Neural cell (in vitro differentiated cells): ENCODE data around the gene DIS3L2.

ENCODE experiments used
- CTCF ChIP-seq: fragments of 450-650 bp; IDR thresholded peaks from 2 replicates; pipeline ENCODE4 v1.5.1; 2014; ENCODE audit warnings: antibody characterized with exemption, mild to moderate bottlenecking, moderate library complexity; ENCODE audit not compliant: poor library complexity, severe bottlenecking
- EP300 ChIP-seq: fragments of 450-650 bp; conservative IDR thresholded peaks from 2 replicates; pipeline ENCODE4 v1.6.1; 2014; ENCODE audit warnings: antibody characterized with exemption, mild to moderate bottlenecking, moderate library complexity; ENCODE audit not compliant: poor library complexity, severe bottlenecking
- EZH2 ChIP-seq: fragments of 200-600, 300-800 bp; shearing (Covaris generic), sonication (generic); IDR thresholded peaks from 2 replicates; pipeline ENCODE4 v1.6.1; 2014; ENCODE audit warnings: antibody characterized with exemption, low read length, borderline replicate concordance, mild to moderate bottlenecking; ENCODE audit not compliant: insufficient read depth, poor library complexity, severe bottlenecking
- MXI1 ChIP-seq: fragments of 450-650 bp; conservative IDR thresholded peaks from 2 replicates; pipeline ENCODE4 v1.6.1; 2014; ENCODE audit warnings: antibody characterized with exemption, mild to moderate bottlenecking; ENCODE audit not compliant: poor library complexity, severe bottlenecking
- POLR2AphosphoS5 ChIP-seq: IDR thresholded peaks from 2 replicates; pipeline ENCODE4 v1.6.1; 2012
- RAD21 ChIP-seq: fragments of 450-650 bp; conservative IDR thresholded peaks from 2 replicates; pipeline ENCODE4 v1.6.1; 2014; ENCODE audit warnings: antibody characterized with exemption, mild to moderate bottlenecking, moderate library complexity
- REST ChIP-seq: IDR thresholded peaks from 2 replicates; pipeline ENCODE4 v1.6.1; 2012; ENCODE audit warnings: borderline replicate concordance
- SMC3 ChIP-seq: fragments of 450-650 bp; conservative IDR thresholded peaks from 2 replicates; pipeline ENCODE4 v1.6.1; 2014; ENCODE audit warnings: antibody characterized with exemption, mild to moderate bottlenecking, moderate library complexity; ENCODE audit not compliant: poor library complexity
- TAF1 ChIP-seq: IDR thresholded peaks from 2 replicates; pipeline ENCODE4 v1.6.1; 2012; ENCODE audit warnings: low read depth

- no peak for TF ChIP-seq EP300
- TF ChIP-seq CTCF, result no peak
- no peak for TF ChIP-seq EZH2
- no peak for TF ChIP-seq SMC3
- no peak for TF ChIP-seq TAF1
- TF ChIP-seq MXI1, result no peak
- TF ChIP-seq REST, result no peak
- no peak for TF ChIP-seq RAD21
- no peak for TF ChIP-seq POLR2AphosphoS5
Measured at GRCh38 chr2:232353660-232354059, 392.1 kb downstream of the DIS3L2 start.
